ENCODE measurements around the gene RIC8B.

DNA sequence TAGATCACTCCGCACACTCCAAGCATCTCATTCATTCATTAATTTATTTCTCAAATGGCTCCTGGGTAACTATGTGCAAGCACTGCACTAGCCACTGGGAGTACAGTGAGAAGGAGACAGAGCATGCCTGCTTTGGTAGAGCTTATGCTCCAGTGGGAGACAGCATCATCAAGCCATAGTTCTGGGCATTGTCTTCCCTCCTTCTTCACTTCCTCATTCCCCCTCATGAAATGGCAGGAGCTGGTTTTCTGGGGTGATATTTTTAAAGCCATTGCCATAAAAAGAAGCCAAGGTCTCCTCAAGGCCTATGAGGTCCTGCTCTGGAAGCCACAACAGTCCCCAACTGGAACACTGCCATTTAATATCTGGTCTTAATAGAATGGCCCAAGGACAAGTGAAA is 20.2 kb upstream of the RIC8B start:
- TF ChIP-seq, protein P1, sequence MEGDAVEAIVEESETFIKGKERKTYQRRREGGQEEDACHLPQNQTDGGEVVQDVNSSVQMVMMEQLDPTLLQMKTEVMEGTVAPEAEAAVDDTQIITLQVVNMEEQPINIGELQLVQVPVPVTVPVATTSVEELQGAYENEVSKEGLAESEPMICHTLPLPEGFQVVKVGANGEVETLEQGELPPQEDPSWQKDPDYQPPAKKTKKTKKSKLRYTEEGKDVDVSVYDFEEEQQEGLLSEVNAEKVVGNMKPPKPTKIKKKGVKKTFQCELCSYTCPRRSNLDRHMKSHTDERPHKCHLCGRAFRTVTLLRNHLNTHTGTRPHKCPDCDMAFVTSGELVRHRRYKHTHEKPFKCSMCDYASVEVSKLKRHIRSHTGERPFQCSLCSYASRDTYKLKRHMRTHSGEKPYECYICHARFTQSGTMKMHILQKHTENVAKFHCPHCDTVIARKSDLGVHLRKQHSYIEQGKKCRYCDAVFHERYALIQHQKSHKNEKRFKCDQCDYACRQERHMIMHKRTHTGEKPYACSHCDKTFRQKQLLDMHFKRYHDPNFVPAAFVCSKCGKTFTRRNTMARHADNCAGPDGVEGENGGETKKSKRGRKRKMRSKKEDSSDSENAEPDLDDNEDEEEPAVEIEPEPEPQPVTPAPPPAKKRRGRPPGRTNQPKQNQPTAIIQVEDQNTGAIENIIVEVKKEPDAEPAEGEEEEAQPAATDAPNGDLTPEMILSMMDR (conservative IDR thresholded peaks at IDR 0.05) = no peak
- no peak for TF ChIP-seq EZH2 (IDR thresholded peaks at IDR 0.05; ENCODE audit: low read depth)
